Endothelial cell (in vitro differentiated cells): Measurements from ENCODE around the gene CTNNA1. TPM values are rescaled to one million over a fixed set of nuclear protein-coding genes. Genes with fewer than 3 reads are reported as not detected.

Source experiments
- DNase-seq: peaks from one replicate; pipeline ENCODE4 v3.0.0; 2021; ENCODE audit warnings: low spot score
- H3K27ac Mint-ChIP-seq: one replicate; pipeline ENCODE4 v1.8.0; 2021; ENCODE audit warnings: mixed read lengths, inconsistent platforms; ENCODE audit not compliant: unreplicated experiment
- H3K27me3 Mint-ChIP-seq: one replicate; pipeline ENCODE4 v1.8.0; 2021; ENCODE audit warnings: mild to moderate bottlenecking, moderate library complexity, mixed read lengths, inconsistent platforms; ENCODE audit not compliant: unreplicated experiment
- H3K36me3 Mint-ChIP-seq: one replicate; pipeline ENCODE4 v1.8.0; 2021; ENCODE audit warnings: mild to moderate bottlenecking, low read depth, mixed read lengths, inconsistent platforms; ENCODE audit not compliant: unreplicated experiment
- H3K4me1 Mint-ChIP-seq: one replicate; pipeline ENCODE4 v1.8.0; 2021; ENCODE audit warnings: mild to moderate bottlenecking, mixed read lengths, inconsistent platforms; ENCODE audit not compliant: unreplicated experiment
- H3K4me3 Mint-ChIP-seq: one replicate; pipeline ENCODE4 v1.8.0; 2021; ENCODE audit warnings: mild to moderate bottlenecking, mixed read lengths, inconsistent platforms; ENCODE audit not compliant: unreplicated experiment
- H3K9me3 Mint-ChIP-seq: one replicate; pipeline ENCODE4 v1.8.0; 2021; ENCODE audit warnings: mixed read lengths, inconsistent platforms; ENCODE audit not compliant: unreplicated experiment
- CTCF ChIP-seq: fragments of 200-600 bp; sonication (generic); IDR thresholded peaks from one replicate; pipeline ENCODE4 v1.5.0; 2021; ENCODE audit warnings: antibody characterized with exemption; ENCODE audit not compliant: unreplicated experiment
- total RNA-seq: library from RNA; stranded (reverse); fragmentation: NEBNext Ultra II Directional; extraction: Animal tissue kit (Norgen Biotek cat#: 25700); gene quantifications from one replicate; pipeline ENCODE4 v1.2.1, GENCODE V29; 2021; ENCODE audit not compliant: unreplicated experiment

Gene CTNNA1
- total RNA-seq, 1 donor from 2014 or later: 521 TPM

- Mint-ChIP-seq H3K9me3 (no peaks in the 10 kb centered on the region), H3K4me3 (no peak overlapping the region), H3K4me1 (peaks cover 12% of the 10 kb centered on the region), H3K36me3 (peaks cover 74% of the 10 kb centered on the region), H3K27me3 (peaks cover 22% of the 10 kb centered on the region), H3K27ac (no peak overlapping the region)
- DNase-seq: no peak
- TF ChIP-seq CTCF: no peak
Observed at GRCh38 chr5:138927979-138928378, 174.8 kb downstream of the CTNNA1 start.

GRCh38 chr5:138929571-138929955 is 176.3 kb downstream of the CTNNA1 start:
- Mint-ChIP-seq H3K4me3 (peak overlapping the region; percentile 65), H3K9me3 (no peaks in the 10 kb centered on the region), H3K27me3 (peaks cover 23% of the 10 kb centered on the region), H3K27ac (peak overlapping the region; percentile 50), H3K4me1 (peaks cover 12% of the 10 kb centered on the region), H3K36me3 (peaks cover 79% of the 10 kb centered on the region)
- no peak for TF ChIP-seq CTCF
- no peak for DNase-seq

GRCh38 chr5:138930371-138931097 is 177.3 kb downstream of the CTNNA1 start:
- H3K36me3 Mint-ChIP-seq: peaks cover 80% of the 10 kb centered on the region
- peaks cover 25% of the 10 kb centered on the region for H3K27me3 Mint-ChIP-seq
- peak overlapping the region; percentile 65 for H3K4me3 Mint-ChIP-seq
- DNase-seq: no peak
- H3K9me3 Mint-ChIP-seq: no peaks in the 10 kb centered on the region
- H3K27ac Mint-ChIP-seq: no peak overlapping the region
- peaks cover 19% of the 10 kb centered on the region for H3K4me1 Mint-ChIP-seq
- TF ChIP-seq CTCF: no peak

- Mint-ChIP-seq H3K4me1 (peaks cover 31% of the 10 kb centered on the region), H3K27me3 (peaks cover 28% of the 10 kb centered on the region), H3K9me3 (no peaks in the 10 kb centered on the region), H3K36me3 (peaks cover 74% of the 10 kb centered on the region), H3K27ac (no peak overlapping the region), H3K4me3 (peak overlapping the region; percentile 51)
- no peak for DNase-seq
- no peak for TF ChIP-seq CTCF
Observed at GRCh38 chr5:138932171-138932810, 179.1 kb downstream of the CTNNA1 start.

- Mint-ChIP-seq H3K4me1 (peaks cover 36% of the 10 kb centered on the region), H3K4me3 (peak overlapping the region; percentile 37), H3K36me3 (peaks cover 71% of the 10 kb centered on the region), H3K9me3 (no peaks in the 10 kb centered on the region), H3K27ac (peak overlapping the region; percentile 18), H3K27me3 (peaks cover 32% of the 10 kb centered on the region)
- no peak for DNase-seq
- TF ChIP-seq CTCF: no peak
Observed at GRCh38 chr5:138933522-138934290, 180.5 kb downstream of the CTNNA1 start.
